ENCODE results near the gene KRT75. TPM values are rescaled to one million over a fixed set of nuclear protein-coding genes. Genes with fewer than 3 reads are reported as not detected.

The KRT75 gene
- total and polyA plus RNA-seq, 2 of the 4 experiments (the other 2 are of a cell fraction): not detected

- intact Hi-C loops (cut with micrococcal nuclease) (no loop called here), in situ Hi-C loops (cut with MboI; ENCODE audit: low sequenced_read_pairs) (no loop called here)
- H3K4ac ChIP-seq (ENCODE audit: low read depth, low read length): no peak overlapping the region
These were observed 35.7 kb upstream of the KRT75 start for GRCh38 chr12:52469853-52470252.

More at GRCh38 chr12:52469853-52470252, 35.7 kb upstream of the KRT75 start:
- Histone ChIP-seq H3K9me3 (ENCODE audit: control insufficient read depth, insufficient read depth, low read length) (no peaks in the 10 kb centered on the region), H3K27me3 (ENCODE audit: control insufficient read depth, insufficient read depth, low read length) (peaks cover 10% of the 10 kb centered on the region), H4K20me1 (ENCODE audit: insufficient read depth, low read length) (no peaks in the 10 kb centered on the region), H3K23ac (ENCODE audit: low read depth, low read length) (no peak overlapping the region), H3K4me2 (ENCODE audit: low read depth, low read length) (no peak overlapping the region), H3K18ac (ENCODE audit: low read depth, low read length) (no peak overlapping the region), H3K79me1 (ENCODE audit: low read depth in 1 of 2, low read length in 2 of 2) (no peaks in the 10 kb centered on the region), H4K5ac (ENCODE audit: low read depth, low read length) (no peak overlapping the region), H2BK15ac (ENCODE audit: low read depth, low read length) (no peak overlapping the region), H3K36me3 (ENCODE audit: control insufficient read depth, insufficient read depth, low read length) (no peaks in the 10 kb centered on the region), H3K56ac (ENCODE audit: extremely low read depth, insufficient read depth, low read length) (no peak overlapping the region), H3K14ac (replicated peaks; ENCODE audit: low read depth, low read length) (no peak overlapping the region), H4K8ac (ENCODE audit: low read depth in 2 of 2, low read length in 2 of 2) (no peak overlapping the region), H3K27ac (ENCODE audit: insufficient read depth, low read length) (no peak overlapping the region), H2BK120ac (ENCODE audit: low read depth, low read length) (no peak overlapping the region), H2BK5ac (ENCODE audit: low read depth, low read length, poor library complexity, severe bottlenecking) (no peak overlapping the region), H2AK5ac (ENCODE audit: low read depth, low read length) (no peak overlapping the region), H3K9ac (ENCODE audit: low read depth, low read length) (no peak overlapping the region), H2AK9ac (replicated peaks; ENCODE audit: low read depth, low read length, poor library complexity) (no peak overlapping the region), H3K4me3 (ENCODE audit: insufficient read depth, low read depth, low read length) (no peak overlapping the region), H2BK20ac (ENCODE audit: low read depth, low read length) (no peak overlapping the region), H3K4me1 (ENCODE audit: control insufficient read depth, insufficient read depth, low read length) (no peaks in the 10 kb centered on the region), H3K9me1 (ENCODE audit: insufficient read depth, low read length) (no peaks in the 10 kb centered on the region), H2AFZ (replicated peaks; ENCODE audit: low read length, poor library complexity) (no peak overlapping the region), H4K91ac (ENCODE audit: insufficient read depth, low read depth, low read length) (no peak overlapping the region)
- ChIA-PET CTCF (no interaction called here), POLR2A (ENCODE audit: unreplicated experiment) (no interaction called here)
- BruUV-seq (replicated peaks): no TSS peak
- no peak for ATAC-seq (ENCODE audit: low read depth)
- no peak for DNase-seq
- WGBS, 2 experiments (ENCODE audit: extremely low coverage in 2 of 2, insufficient read length in 1 of 2): no CpG with 5 or more reads among the region's 4 CpGs
- TF ChIP-seq FOS (IDR thresholded peaks at IDR 0.05; ENCODE audit: low read depth, low read length) (no peak), ELK1 (IDR thresholded peaks at IDR 0.05; ENCODE audit: borderline replicate concordance, low read depth, low read length) (no peak), BHLHE40 (IDR thresholded peaks at IDR 0.05; ENCODE audit: low read depth, low read length) (no peak), MXI1 (IDR thresholded peaks at IDR 0.05; ENCODE audit: borderline replicate concordance, low read depth, low read length) (no peak), CTCF (conservative IDR thresholded peaks at IDR 0.05; ENCODE audit: low read depth, low read length) (no peak), RFX5 (IDR thresholded peaks at IDR 0.05; ENCODE audit: low read depth, low read length) (no peak), RCOR1 (IDR thresholded peaks at IDR 0.05; ENCODE audit: insufficient replicate concordance, low read length) (no peak), CHD1 (IDR thresholded peaks at IDR 0.05; ENCODE audit: low read depth, low read length) (no peak)
- dilution Hi-C loops (cut with HindIII; ENCODE audit: low sequenced_read_pairs, unreplicated experiment): no loop called here

Measured in IMR-90 (cell line).